SH-SY5Y (cell line): ENCODE data around the gene VWA3B.

ENCODE experiments used
- GATA2 ChIP-seq: IDR thresholded peaks from 2 replicates; pipeline ENCODE4 v1.6.1; 2011; ENCODE audit warnings: mild to moderate bottlenecking, low read depth, low read length
- GATA3 ChIP-seq: IDR thresholded peaks from 2 replicates; pipeline ENCODE4 v1.6.1; 2011; ENCODE audit warnings: low read depth, mild to moderate bottlenecking, low read length, moderate library complexity

DNA sequence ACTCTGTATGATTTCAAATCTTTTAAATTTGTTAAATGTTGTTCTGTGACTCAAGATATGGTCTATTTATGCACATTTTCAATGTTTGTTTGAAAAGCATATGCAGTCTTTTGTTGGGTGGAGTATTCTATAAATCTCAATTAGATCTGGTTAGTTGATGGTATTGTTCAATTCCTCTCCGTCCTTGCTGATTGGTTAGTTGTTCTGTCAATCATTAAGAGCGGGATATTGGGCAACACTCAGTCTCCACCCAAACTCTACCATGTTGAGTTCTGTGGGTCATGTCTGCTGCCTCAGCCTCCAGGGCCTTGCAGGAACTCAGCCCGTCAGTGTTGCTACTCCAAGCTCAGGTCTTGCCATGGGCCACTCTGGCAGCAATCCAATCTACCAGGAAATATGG, 118.9 kb downstream of the VWA3B start:
- TF ChIP-seq GATA3 (no peak), GATA2 (no peak)
